IPS-NIHi7 (cell line): ENCODE results near the gene ESAM.

Experiments used
- DNase-seq: peaks from one replicate; pipeline ENCODE4 v3.0.0; 2012; ENCODE audit warnings: mixed read lengths; ENCODE audit errors: extremely low spot score

Gene ESAM

GRCh38 chr11:124729571-124729970, 32.5 kb downstream of the ESAM start:
- DNase-seq, result no peak

DNA sequence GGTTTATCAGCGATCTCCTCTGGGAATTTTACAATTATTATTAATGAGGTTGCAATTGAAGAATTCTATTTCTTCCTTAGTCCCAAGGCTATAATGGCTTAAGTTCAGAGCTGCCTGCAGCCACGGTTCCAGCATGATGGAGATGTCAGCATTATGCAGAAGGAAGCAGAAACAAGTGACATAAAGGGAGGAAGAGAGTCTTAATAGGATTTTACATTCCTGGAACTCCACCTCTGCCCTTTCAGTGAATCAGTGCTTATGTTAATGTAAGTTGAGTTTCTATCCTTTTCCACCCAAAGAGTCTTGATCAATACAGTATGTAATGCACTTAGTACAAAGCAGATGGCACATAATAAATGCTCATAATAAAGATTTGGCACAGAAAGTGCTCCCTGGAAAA, 34.0 kb downstream of the ESAM start:
- no peak for DNase-seq

GRCh38 chr11:124727474-124727873, 34.6 kb downstream of the ESAM start:
- no peak for DNase-seq

GRCh38 chr11:124725719-124726105, 36.4 kb downstream of the ESAM start:
- DNase-seq, result no peak

DNA sequence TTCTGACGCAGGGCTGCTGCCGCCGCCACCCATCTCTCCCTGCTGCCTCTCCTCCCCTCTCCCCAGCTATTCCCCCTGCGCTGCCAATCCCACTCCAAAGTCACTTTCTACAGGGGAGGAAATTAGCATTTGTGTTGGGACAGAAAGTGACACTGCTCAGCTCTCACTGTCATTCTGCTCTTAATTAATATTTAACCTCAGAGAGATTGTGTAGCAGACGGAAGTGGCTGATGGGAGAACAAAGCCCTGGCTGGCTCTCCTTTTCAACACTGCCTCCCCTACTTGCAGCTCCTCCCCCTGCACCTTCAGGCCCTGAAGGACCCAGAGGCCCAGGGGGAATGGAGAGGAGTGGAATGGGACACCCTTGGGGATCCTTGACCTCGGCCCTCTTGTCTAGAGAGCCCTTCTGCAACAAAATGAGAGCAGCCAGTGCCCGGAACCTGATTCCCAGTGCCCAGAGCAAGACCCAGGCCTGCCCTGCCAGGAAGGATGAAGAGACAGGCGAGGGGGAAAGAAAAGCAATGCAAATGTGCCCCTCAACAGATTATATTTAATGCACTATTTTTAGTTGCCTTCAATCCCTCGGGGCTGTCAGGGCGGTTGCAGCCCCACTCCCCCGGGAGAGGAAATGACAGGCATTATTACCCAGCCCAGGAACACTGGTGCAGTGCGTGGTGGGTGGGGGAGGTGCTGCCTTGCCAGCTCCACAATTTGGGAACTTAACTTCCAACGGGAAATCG, 36.9 kb downstream of the ESAM start:
- DNase-seq, result no peak

DNA sequence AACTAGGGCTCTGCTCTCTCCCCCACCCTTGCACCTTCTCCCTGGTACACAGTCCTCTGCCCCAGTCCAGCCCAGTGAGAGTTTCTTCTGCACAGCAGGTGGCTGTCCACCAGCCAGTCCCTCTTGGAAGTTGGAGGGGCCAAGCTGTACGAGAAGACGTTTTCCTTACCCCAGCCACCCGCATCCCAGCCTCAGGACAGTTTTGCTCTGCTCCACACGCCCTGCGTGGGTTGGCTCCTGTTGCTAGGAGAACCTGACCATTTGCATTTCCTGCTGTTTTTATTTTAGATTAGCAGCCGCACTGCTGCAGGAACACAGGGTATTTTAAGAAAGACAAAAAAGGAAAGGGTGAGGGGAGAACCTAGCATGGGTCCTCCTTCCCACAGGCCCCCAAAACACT, 39.9 kb downstream of the ESAM start:
- no peak for DNase-seq

- no peak for DNase-seq
Measured at GRCh38 chr11:124719534-124719933, 42.6 kb downstream of the ESAM start.

DNA sequence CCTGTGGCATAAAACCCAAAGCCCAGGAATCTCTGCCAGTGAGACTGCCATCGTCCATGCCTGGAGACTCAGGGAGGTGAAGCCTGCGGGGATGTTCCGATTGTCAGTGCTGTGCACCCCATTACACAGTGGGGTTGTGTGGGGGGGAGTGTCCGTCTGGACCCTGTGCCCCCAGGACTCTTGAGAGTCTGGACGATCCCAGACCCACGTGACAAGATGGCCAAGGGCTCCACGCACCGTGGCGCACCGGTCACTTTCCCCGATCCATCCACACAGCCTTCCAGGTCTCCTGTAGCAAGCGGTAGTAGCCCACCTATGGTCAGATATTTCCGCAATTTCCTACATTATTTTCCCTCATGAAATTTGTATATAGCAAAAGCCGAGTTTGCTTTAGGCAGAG, 43.3 kb downstream of the ESAM start:
- no peak for DNase-seq

- DNase-seq, result peak; percentile 59
Measured at GRCh38 chr11:124717786-124718651, 44.1 kb downstream of the ESAM start.

DNA sequence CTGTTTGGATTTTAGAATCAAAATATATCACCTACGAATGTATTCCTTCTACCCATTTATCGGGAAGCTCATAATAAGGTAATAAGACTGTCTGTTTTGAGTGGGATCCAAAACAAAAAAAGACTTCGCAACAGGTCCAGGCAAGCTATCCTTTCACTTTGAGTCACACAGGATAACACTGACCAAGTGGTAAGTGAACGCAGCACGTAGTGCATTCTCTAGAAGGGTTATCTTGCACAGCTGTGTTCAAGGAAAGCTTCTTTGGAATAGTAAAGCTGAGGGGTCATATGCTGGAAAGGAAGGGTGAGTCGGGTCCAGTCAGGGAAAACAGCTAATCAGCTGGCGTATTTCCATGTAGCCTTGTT, 44.7 kb downstream of the ESAM start:
- no peak for DNase-seq

GRCh38 chr11:124716591-124716990, 45.5 kb downstream of the ESAM start:
- DNase-seq, result no peak

DNA sequence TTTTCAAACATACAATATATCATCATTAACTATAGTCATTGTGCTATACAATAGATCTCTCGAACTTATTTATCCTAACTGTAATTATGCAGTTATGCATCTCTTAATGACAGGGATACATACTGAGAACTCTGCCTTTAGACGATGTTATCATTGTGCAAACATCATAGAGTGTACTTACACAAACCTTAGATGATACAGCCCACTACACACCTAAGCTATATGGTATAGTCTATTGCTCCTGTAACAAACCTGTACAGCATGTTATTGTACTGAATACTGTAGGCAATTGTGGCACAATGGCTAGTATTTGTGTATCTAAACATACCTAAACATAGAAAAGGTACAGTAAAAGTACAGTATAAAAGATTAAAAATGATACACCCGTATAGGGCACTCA, 49.7 kb downstream of the ESAM start:
- DNase-seq, result no peak

- no peak for DNase-seq
Measured at GRCh38 chr11:124707829-124708228, 54.3 kb downstream of the ESAM start.
